Lung (tissue), 12 donors: ENCODE results near the gene MEN1. TPM values are rescaled to one million over a fixed set of nuclear protein-coding genes. Genes with fewer than 3 reads are reported as not detected.

ENCODE experiments used
- ATAC-seq: fragments of 200-7000 bp; cut with Tn5 transposase; one replicate; pipeline ENCODE4 v1.9.1; 2020; ENCODE audit warnings: moderate number of reproducible peaks; ENCODE audit not compliant: insufficient read depth, low FRiP score
- DNase-seq, 3 donors: peaks; one replicate each; pipeline ENCODE4 v3.0.0-alpha.2; 2013 to 2017
- H3K27ac ChIP-seq, 2 donors: one replicate each; pipeline ENCODE4 v1.5.1; 2013; ENCODE audit warnings: mild to moderate bottlenecking in 2 of 2, moderate library complexity in 2 of 2, control low read depth in 1 of 2, inconsistent platforms in 1 of 2, low read depth in 1 of 2, low read length in 1 of 2
- H3K27me3 ChIP-seq, 3 donors: one replicate each; pipeline ENCODE4 v1.5.1; 2013; ENCODE audit warnings: low read length in 2 of 3; ENCODE audit not compliant: control insufficient read depth in 3 of 3, insufficient read depth in 3 of 3
- H3K36me3 ChIP-seq, 4 donors: one replicate each; pipeline ENCODE4 v1.5.1; 2013; ENCODE audit warnings: low read length in 4 of 4, mild to moderate bottlenecking in 1 of 4, moderate library complexity in 1 of 4; ENCODE audit not compliant: control insufficient read depth in 4 of 4, insufficient read depth in 4 of 4
- H3K4me1 ChIP-seq, 5 donors: one replicate each; pipeline ENCODE4 v1.5.1; 2013; ENCODE audit warnings: low read length in 5 of 5, mild to moderate bottlenecking in 2 of 5, moderate library complexity in 1 of 5; ENCODE audit not compliant: control insufficient read depth in 5 of 5, insufficient read depth in 5 of 5
- H3K4me3 ChIP-seq: one replicate; pipeline ENCODE4 v1.5.1; 2013; ENCODE audit warnings: mild to moderate bottlenecking, control low read depth, moderate library complexity
- H3K9ac ChIP-seq, 2 donors: one replicate each; pipeline ENCODE4 v1.5.1; 2013; ENCODE audit warnings: low read length in 2 of 2, control low read depth in 1 of 2; ENCODE audit not compliant: insufficient read depth in 1 of 2
- H3K9me3 ChIP-seq, 4 donors: one replicate each; pipeline ENCODE4 v1.5.1; 2013; ENCODE audit warnings: low read length in 3 of 4, mild to moderate bottlenecking in 1 of 4, moderate library complexity in 1 of 4; ENCODE audit not compliant: control insufficient read depth in 4 of 4, insufficient read depth in 3 of 4
- WGBS, 2 donors: extraction: QIAGEN DNeasy Blood & Tissue Kit; methylation state at CpG; one replicate each; pipeline ENCODE4 v1.1.7; 2013; 5-methylcytosine and 5-hydroxymethylcytosine counted together
- polyA plus RNA-seq, 2 donors: library from polyadenylated mRNA; stranded (reverse); fragments of 200-250 nt; gene quantifications; one replicate each; pipeline ENCODE4 v1.2.1, GENCODE V29; 2013
- total RNA-seq, 2 donors: library from RNA; depleted of rRNA in 1 of 2; stranded (reverse); fragments of >200 nt in 1 of 2; gene quantifications; one replicate each; pipeline ENCODE4 v1.2.1, GENCODE V29; 2014 to 2021
- TF ChIP-seq, protein P1 (sequence below): IDR thresholded peaks from 2 replicates; pipeline ENCODE4 v1.5.1; 2012; ENCODE audit warnings: mild to moderate bottlenecking; ENCODE audit errors: control extremely low read depth, extremely low read depth
- donor health status: control.
- donor health status: control.
- donor health status: Bipolar disorder and iron deficiency.
- donor health status: healthy.
- donor health status: DM: yes; HTN: yes; CAD: no.

Gene MEN1
- total and polyA plus RNA-seq, 4 donors = 15.0 to 24.9 (median 18.6) TPM

DNA sequence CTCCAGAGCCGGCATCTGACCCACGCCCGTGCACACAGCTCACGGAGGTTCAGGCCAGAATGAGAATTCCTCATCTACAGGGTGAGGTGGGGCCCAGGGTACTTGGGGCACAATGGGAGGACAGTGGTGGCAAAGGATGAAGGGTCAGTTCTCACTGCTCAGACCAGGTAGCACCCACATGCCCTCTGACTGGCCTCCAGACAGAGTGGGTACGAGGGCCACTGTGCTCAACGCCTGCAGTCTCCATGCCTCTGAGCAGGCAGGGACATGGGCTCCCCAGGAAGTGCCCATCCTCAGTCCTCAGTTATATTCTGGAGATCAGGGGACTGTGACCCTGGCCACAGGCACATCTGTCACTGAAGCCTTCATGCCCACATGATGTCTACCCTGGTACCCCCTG is 47.1 kb upstream of the MEN1 start:
- TF ChIP-seq, protein P1, sequence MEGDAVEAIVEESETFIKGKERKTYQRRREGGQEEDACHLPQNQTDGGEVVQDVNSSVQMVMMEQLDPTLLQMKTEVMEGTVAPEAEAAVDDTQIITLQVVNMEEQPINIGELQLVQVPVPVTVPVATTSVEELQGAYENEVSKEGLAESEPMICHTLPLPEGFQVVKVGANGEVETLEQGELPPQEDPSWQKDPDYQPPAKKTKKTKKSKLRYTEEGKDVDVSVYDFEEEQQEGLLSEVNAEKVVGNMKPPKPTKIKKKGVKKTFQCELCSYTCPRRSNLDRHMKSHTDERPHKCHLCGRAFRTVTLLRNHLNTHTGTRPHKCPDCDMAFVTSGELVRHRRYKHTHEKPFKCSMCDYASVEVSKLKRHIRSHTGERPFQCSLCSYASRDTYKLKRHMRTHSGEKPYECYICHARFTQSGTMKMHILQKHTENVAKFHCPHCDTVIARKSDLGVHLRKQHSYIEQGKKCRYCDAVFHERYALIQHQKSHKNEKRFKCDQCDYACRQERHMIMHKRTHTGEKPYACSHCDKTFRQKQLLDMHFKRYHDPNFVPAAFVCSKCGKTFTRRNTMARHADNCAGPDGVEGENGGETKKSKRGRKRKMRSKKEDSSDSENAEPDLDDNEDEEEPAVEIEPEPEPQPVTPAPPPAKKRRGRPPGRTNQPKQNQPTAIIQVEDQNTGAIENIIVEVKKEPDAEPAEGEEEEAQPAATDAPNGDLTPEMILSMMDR = no peak
- Histone ChIP-seq H3K4me3 (no peak overlapping the region), H3K36me3 (peaks cover 0 to 22% (median 17%) of the 10 kb centered on the region in 4 donors), H3K27ac (peak overlapping the region; percentile 43 to 68), H3K9ac (no peak overlapping the region), H3K27me3 (no peaks in the 10 kb centered on the region), H3K9me3 (peaks cover 0 to 3% (median 0%) of the 10 kb centered on the region in 4 donors), H3K4me1 (peaks cover 0 to 57% (median 11%) of the 10 kb centered on the region in 5 donors)
- no peak for ATAC-seq
- no peak for DNase-seq
- 89 to 96% methylated on average over 6 of the region's 6 CpGs for WGBS, 2 donors

DNA sequence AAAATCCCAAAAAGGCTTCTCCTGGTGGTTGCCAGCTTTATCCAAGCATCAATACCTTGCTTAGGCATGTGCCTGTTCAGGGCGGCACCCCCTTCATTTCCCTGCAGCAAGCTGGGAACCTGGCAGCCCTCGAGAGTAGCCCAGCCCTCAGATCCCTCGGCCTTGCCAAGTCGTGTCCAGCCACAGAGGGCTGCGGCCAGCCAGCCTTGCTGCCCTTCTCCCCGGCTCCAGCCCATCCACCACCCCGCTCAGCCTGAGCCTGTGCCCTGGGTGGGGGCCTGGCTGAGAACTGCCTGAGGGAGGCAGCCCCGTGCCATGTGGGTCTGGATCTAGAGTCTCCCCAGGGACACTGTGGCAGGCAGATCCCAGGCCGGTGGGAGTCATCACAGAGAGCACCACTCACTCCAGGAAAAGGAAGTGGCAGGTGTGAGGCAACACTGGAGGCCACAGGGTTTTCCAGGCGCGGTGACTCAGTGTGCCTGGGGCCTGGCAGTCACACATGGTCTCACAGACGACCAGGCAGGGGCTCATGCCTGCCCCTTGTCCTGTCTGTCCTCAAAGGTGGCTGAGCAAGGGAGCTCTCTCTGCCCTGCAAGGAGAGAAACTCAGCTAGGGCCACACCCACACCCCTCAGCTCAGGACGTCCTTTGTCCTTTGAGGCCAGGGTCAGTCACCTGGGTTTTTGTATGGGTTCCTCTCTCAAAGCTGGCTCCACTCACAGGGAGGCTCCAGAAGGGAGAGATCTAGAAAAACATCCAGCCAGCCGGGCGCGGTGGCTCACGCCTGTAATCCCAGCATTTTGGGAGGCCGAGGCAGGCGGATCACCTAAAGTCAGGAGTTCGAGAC is 46.3 kb upstream of the MEN1 start:
- peak; percentile 73 for ATAC-seq
- WGBS, 2 donors = 56 to 57% methylated on average over 20 of the region's 20 CpGs
- H3K27me3 ChIP-seq = no peaks in the 10 kb centered on the region
- H3K36me3 ChIP-seq = peaks cover 0 to 22% (median 17%) of the 10 kb centered on the region in 4 donors
- no peak overlapping the region for H3K9ac ChIP-seq
- peaks cover 0 to 3% (median 0%) of the 10 kb centered on the region in 4 donors for H3K9me3 ChIP-seq
- TF ChIP-seq, protein P1 = no peak
- DNase-seq = no peak
- H3K4me3 ChIP-seq = no peak overlapping the region
- H3K4me1 ChIP-seq = peaks cover 0 to 57% (median 2%) of the 10 kb centered on the region in 5 donors
- H3K27ac ChIP-seq = peak overlapping the region; percentile 81 to 90

DNA sequence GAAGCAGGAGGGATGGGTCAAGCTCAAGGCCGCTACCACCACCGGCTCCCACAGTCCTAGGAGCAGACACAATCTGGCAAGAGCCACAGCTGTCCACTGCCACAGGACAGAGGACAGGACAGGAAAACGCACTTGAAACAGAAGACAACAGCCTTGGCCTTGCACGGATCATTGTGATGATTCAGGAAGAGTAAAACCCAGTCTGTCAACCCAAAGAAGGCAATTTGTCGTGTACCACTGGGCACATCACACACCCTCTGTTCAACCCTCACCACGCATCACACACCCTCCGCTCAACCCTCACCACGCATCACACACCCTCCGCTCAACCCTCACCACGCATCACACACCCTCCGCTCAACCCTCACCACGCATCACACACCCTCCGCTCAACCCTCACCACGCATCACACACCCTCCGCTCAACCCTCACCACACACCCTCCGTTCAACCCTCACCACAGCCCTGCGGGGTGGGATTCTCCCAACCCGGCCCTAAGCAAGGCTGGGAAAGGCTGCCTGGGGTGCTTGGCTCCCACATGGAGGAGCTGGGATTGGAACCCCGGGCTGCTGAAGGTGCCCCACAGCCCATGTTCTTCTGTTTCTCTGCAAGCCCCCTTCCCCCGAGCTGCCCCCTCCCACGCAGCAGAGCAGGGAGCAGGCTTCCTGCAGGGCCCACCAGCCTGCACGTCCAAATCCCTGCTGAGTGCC is 45.4 kb upstream of the MEN1 start:
- peaks cover 0 to 62% (median 0%) of the 10 kb centered on the region in 5 donors for H3K4me1 ChIP-seq
- DNase-seq (no peak), ATAC-seq (no peak)
- peaks cover 0 to 22% (median 17%) of the 10 kb centered on the region in 4 donors for H3K36me3 ChIP-seq
- H3K9me3 ChIP-seq = no peaks in the 10 kb centered on the region
- no peak overlapping the region for H3K4me3 ChIP-seq
- WGBS, 2 donors = 77 to 78% methylated on average over 18 of the region's 22 CpGs
- TF ChIP-seq, protein P1 = no peak
- peak overlapping the region; percentile 86 to 90 for H3K27ac ChIP-seq
- H3K9ac ChIP-seq = no peak overlapping the region
- no peaks in the 10 kb centered on the region for H3K27me3 ChIP-seq
